SK-N-MC (cell line): Measurements from ENCODE around the gene CHGA.

Source experiments
- DNase-seq: peaks from one replicate; pipeline ENCODE4 v3.0.0-alpha.2; 2011; ENCODE audit warnings: low read depth, low spot score
- H3K27ac ChIP-seq: fragments of 200-600 bp; sonication (generic); 2 replicates; pipeline ENCODE4 v1.5.1; 2016; ENCODE audit warnings: mixed run types
- H3K36me3 ChIP-seq: fragments of 200-600 bp; sonication (generic); 2 replicates; pipeline ENCODE4 v1.6.1; 2017; ENCODE audit warnings: antibody characterized with exemption, low read length, mixed read lengths; ENCODE audit not compliant: insufficient read depth
- H3K4me3 ChIP-seq: fragments of 200-600 bp; sonication (generic); 2 replicates; pipeline ENCODE4 v1.5.1; 2016
- H3K9ac ChIP-seq: fragments of 200-600 bp; sonication (generic); 2 replicates; pipeline ENCODE4 v1.8.0; 2017; ENCODE audit warnings: mixed run types, mixed read lengths; ENCODE audit not compliant: insufficient read length
- H3K9me3 ChIP-seq: fragments of 200-600 bp; sonication (generic); 2 replicates; pipeline ENCODE4 v1.6.1; 2017; ENCODE audit warnings: low read depth, mild to moderate bottlenecking, antibody characterized with exemption, low read length, moderate library complexity, mixed read lengths
- EZH2 ChIP-seq: fragments of 200-600 bp; sonication (generic); IDR thresholded peaks from one replicate; pipeline ENCODE4 v1.6.1; 2017; ENCODE audit warnings: antibody characterized with exemption
- FOXP2 ChIP-seq: optimal IDR thresholded peaks from 2 replicates; pipeline ENCODE3; 2011; ENCODE audit warnings: mild to moderate bottlenecking, moderate library complexity; ENCODE audit not compliant: insufficient read depth; ENCODE audit errors: extremely low read length, control extremely low read depth
- POLR2AphosphoS5 ChIP-seq: IDR thresholded peaks from 2 replicates; pipeline ENCODE4 v1.6.1; 2012; ENCODE audit warnings: mild to moderate bottlenecking, low read depth, low read length, borderline replicate concordance

CHGA gene

DNA sequence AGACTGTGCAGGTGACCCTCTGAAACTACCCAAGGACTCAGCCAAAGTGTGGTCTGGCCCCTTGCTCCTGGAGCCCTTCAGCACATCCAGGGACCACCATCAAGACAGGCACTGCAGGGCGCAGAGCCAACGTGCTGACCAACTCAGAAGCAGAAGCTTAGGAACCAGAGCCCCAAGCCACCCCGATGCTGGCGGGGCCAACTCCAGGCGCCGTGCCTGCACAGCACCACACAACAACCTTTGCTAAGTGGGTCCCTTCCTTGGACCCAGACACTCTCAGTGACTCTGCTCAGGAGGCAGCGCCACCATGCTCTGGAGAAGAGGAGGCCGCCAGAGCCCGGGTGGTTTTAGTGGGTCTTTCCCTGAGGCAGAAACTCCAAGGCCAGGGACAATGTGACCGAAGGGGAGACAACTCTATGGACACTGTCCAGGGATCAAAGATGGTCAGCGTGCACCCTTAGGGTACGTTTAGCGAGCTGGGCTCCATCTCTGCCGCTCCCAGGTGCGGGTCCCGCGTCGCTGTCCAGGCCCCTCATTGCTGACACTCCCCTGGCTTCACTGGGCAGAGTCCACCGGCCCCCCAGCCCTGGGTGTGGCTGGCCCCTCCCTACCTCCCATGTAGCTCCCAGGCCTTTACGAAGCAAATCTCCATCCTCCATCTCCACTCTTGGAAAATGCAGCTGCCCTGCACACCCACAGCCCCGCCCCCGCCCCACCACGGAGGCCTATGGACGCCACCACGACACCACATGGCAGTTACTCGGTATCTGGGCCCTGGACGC is 16.1 kb downstream of the CHGA start:
- no peak for DNase-seq
- Histone ChIP-seq H3K36me3 (no peaks in the 10 kb centered on the region; the same call in 1 of the 2 replicates), H3K9me3 (no peaks in the 10 kb centered on the region), H3K9ac (no peak overlapping the region), H3K27ac (no peak overlapping the region), H3K4me3 (no peak overlapping the region)
- TF ChIP-seq FOXP2 (no peak), POLR2AphosphoS5 (no peak), EZH2 (no peak)

DNA sequence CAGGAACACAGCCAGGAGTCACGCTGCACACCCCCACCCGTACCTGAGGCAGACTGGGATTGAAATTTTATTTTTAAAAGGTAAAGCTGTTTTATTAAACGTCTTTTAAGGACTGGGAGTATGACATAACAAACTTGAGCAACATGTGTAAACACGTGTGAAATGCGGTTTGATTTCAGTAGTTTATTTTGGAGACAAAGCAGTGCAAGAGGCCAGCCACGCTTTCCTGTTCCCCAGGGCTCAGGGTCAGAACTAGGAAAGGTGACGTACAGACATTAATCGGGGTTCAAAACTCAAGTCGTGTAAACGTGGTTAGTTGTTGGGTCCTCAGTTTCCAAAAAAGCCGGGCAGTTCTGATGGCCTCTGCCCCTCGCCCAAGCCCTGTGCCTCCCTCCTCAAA is 16.7 kb downstream of the CHGA start:
- DNase-seq: no peak
- H3K36me3 ChIP-seq: no peaks in the 10 kb centered on the region; the same call in 1 of the 2 replicates
- no peak overlapping the region for H3K9ac ChIP-seq
- TF ChIP-seq FOXP2 (no peak), POLR2AphosphoS5 (no peak), EZH2 (no peak)
- H3K27ac ChIP-seq: no peak overlapping the region
- no peak overlapping the region for H3K4me3 ChIP-seq
- H3K9me3 ChIP-seq: no peaks in the 10 kb centered on the region

DNA sequence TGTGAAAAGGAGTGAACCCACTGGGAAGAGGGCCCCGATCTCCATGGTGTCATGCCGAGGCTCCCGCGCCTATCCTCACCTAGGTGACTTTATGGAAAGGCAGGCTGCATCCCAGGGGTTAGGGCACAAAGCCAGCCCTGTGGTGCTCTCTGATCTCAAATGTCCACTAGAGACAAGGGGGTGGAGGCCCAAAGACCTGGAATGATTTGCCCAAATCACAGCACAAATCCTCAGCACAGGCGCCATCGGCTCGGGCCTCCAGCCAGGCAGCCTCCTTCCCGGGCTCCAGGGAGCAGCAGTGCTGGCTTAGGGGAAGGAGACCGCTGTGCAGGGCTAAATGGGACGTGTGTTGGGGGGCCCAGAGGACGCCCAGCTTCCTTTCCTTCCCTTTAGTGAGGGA is 17.6 kb downstream of the CHGA start:
- no peak overlapping the region for H3K9ac ChIP-seq
- no peak overlapping the region for H3K27ac ChIP-seq
- TF ChIP-seq FOXP2 (no peak), POLR2AphosphoS5 (no peak), EZH2 (no peak)
- no peak for DNase-seq
- no peaks in the 10 kb centered on the region; the same call in 1 of the 2 replicates for H3K36me3 ChIP-seq
- H3K4me3 ChIP-seq: no peak overlapping the region
- H3K9me3 ChIP-seq: no peaks in the 10 kb centered on the region

DNA sequence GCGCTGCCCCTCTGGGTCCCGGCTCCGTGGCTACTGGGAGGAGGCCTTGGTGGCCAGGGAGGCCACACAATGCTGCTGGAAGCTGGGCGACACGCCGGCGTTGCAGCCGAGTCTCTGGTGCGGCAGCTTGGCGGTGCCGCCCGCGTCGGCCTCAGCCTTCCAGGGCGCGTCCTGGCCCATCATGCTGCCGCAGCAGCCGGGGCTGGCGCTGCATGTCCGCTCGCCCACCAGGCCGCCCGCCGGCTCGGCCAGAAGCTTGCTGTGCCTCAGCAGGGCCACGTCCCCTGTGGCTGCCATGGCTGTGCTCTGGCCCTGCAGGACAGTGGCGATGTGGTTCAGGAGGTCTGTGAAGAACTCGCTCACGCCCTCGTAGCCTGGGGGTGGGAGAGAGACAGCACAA is 18.6 kb downstream of the CHGA start:
- TF ChIP-seq FOXP2: no peak
- TF ChIP-seq POLR2AphosphoS5: no peak
- no peak for TF ChIP-seq EZH2
- H3K36me3 ChIP-seq: no peaks in the 10 kb centered on the region; the same call in 1 of the 2 replicates
- DNase-seq: no peak

DNA sequence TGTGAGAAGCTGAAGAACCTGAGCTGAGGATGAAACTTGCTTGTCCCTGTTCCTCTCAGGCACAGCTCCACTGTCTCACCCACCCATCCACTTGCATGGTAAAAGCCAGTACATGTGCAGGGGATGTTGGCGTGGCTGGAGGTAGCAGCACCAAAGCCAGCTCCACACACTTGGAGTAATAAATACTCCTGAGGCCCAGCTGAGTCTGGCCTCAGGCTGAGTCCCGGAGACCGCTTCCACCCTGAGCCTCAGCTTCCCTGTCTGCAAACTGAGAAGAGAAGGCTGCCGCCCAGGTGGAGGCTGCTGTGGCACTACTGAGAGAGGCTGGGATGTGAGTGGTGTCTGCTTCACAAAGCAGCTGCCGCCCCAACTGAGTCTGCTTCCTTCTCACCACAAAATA is 19.2 kb downstream of the CHGA start:
- Histone ChIP-seq H3K9ac (no peak overlapping the region), H3K27ac (no peak overlapping the region), H3K9me3 (no peaks in the 10 kb centered on the region), H3K36me3 (no peaks in the 10 kb centered on the region; the same call in 1 of the 2 replicates), H3K4me3 (no peak overlapping the region)
- no peak for TF ChIP-seq FOXP2
- no peak for DNase-seq

More for the DNA sequence above, 18.6 kb downstream of the CHGA start:
- no peak overlapping the region for H3K9ac ChIP-seq
- no peak overlapping the region for H3K4me3 ChIP-seq
- H3K9me3 ChIP-seq: no peaks in the 10 kb centered on the region
- no peak overlapping the region for H3K27ac ChIP-seq

DNA sequence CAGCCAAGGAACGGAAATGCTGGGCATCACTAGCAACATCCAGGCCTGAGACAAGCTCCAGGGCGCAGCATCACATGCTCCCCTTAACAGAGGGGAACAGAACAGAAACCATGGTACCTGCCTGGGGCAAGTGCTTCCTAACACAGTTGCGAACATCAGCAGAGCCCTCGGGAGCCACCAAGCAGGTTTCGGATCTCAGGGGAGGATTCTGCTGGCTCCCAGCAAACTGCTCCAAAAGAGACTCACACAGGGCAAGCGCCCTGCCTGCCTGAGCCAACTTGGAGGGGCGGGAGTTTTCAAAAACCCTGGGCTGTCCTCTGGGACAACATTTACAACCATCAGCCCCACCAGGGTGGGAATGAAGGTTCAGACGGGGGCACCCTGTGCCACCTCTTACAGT is 19.6 kb downstream of the CHGA start:
- Histone ChIP-seq H3K36me3 (no peaks in the 10 kb centered on the region; the same call in 1 of the 2 replicates), H3K4me3 (no peak overlapping the region), H3K9ac (no peak overlapping the region), H3K27ac (no peak overlapping the region), H3K9me3 (no peaks in the 10 kb centered on the region)
- TF ChIP-seq EZH2 (no peak), POLR2AphosphoS5 (no peak), FOXP2 (no peak)
- no peak for DNase-seq

DNA sequence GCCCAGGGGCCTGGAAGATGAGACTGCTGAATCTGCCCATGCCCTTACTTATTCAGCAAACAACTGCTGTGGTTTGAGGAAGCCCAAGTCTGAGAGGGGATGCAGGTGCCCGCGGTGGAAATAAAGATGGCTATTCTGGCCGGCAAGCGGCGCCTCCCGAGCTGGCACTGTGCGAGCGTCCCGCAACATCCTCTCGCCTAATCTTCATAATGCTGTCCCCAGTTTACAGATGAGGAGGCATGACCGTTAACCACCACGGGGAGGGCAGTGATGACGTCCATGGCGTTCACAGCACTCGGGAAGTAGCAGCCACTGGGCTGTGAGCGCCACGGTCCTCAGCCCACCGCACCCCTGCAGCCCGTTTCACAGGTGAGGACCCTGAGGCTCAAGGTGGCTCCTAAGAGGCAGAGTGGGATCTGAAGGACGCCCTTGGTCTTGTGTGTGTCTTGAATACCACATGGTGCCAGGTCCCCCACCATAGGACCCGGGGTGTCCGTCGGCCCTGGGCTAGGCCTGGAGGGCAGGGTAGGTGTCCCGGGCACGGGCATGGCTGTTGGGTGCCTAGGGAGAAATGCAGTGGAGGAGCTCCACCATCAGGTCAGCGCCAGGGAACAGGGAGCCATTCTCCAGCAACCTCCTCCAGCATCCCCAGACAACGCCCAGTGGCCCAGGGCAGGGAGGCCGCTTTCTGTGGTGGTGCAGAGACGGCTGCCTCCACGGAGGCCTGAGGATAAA is 20.2 kb downstream of the CHGA start:
- Histone ChIP-seq H3K9me3 (no peaks in the 10 kb centered on the region), H3K9ac (no peak overlapping the region), H3K27ac (no peak overlapping the region), H3K36me3 (no peaks in the 10 kb centered on the region; the same call in 1 of the 2 replicates), H3K4me3 (no peak overlapping the region)
- TF ChIP-seq FOXP2: no peak
- TF ChIP-seq POLR2AphosphoS5: no peak
- TF ChIP-seq EZH2: no peak
- DNase-seq: no peak

DNA sequence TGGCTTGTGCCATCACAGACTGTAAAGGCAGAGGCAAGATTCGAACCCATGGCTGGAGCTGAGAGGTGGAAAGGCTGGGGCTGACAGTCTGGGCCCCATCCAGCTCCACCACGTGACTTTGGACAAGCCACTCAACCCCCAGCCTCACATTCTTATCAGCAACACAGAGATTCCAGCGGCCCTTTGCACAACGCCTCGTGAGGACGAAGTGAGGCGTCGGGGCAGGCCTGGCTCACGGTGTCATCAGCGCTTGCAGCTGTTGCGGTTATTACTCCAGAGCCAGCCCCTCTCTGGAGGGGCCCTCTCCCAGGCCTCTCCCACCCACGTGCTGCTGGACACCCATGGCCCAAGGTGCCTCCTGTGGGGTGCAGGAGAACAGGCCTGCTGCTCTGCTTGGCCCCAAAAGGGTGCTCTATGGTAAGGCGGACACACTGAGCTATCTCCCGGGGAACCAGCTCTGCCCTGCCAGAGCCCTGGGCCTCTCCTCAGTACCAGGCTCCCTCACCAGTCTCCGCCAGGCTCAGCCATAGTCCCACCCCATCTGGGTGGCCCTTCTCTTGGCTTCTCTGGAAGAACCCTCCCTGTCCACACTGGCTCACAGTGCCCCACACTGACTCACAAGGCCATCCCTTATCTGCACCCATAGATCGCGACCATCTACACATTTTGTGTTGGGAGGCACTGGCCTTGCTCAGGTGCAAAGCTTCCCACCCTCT is 21.1 kb downstream of the CHGA start:
- H3K4me3 ChIP-seq: no peak overlapping the region
- DNase-seq: no peak
- no peak overlapping the region for H3K27ac ChIP-seq
- H3K9me3 ChIP-seq: no peaks in the 10 kb centered on the region
- TF ChIP-seq POLR2AphosphoS5 (no peak), EZH2 (no peak), FOXP2 (no peak)
- no peak overlapping the region for H3K9ac ChIP-seq
- H3K36me3 ChIP-seq: no peaks in the 10 kb centered on the region; the same call in 1 of the 2 replicates
